ENCODE data around the gene XCL2. TPM values are rescaled to one million over a fixed set of nuclear protein-coding genes. Genes with fewer than 3 reads are reported as not detected.

XCL2 gene
- total and polyA plus RNA-seq, 2 of the 4 experiments (the other 2 are of a cell fraction), result not detected

- dilution Hi-C loops (cut with HindIII; ENCODE audit: low sequenced_read_pairs, unreplicated experiment), result no loop called here
Observed at GRCh38 chr1:168499688-168500049, 44.1 kb downstream of the XCL2 start.

More at GRCh38 chr1:168499688-168500049, 44.1 kb downstream of the XCL2 start:
- peak; percentile 33 for DNase-seq
- H3K18ac ChIP-seq (ENCODE audit: low read depth, low read length), result no peak overlapping the region
- no peaks in the 10 kb centered on the region for H3K27me3 ChIP-seq (ENCODE audit: control insufficient read depth, insufficient read depth, low read length)
- H2BK15ac ChIP-seq (ENCODE audit: low read depth, low read length), result no peak overlapping the region
- TF ChIP-seq RFX5 (IDR thresholded peaks at IDR 0.05; ENCODE audit: low read depth, low read length) (no peak), CEBPB (IDR thresholded peaks at IDR 0.05; ENCODE audit: low read depth, low read length) (no peak), NFE2L2 (IDR thresholded peaks at IDR 0.05; ENCODE audit: low read depth, low read length) (no peak), SMC3 (IDR thresholded peaks at IDR 0.05; ENCODE audit: low read depth, low read length) (no peak), FOS (IDR thresholded peaks at IDR 0.05; ENCODE audit: low read depth, low read length) (no peak), POLR2A (IDR thresholded peaks at IDR 0.05; ENCODE audit: low read depth, low read length) (no peak), MXI1 (IDR thresholded peaks at IDR 0.05; ENCODE audit: borderline replicate concordance, low read depth, low read length) (no peak), RCOR1 (IDR thresholded peaks at IDR 0.05; ENCODE audit: insufficient replicate concordance, low read length) (no peak), ELK1 (IDR thresholded peaks at IDR 0.05; ENCODE audit: borderline replicate concordance, low read depth, low read length) (no peak), MAZ (IDR thresholded peaks at IDR 0.05; ENCODE audit: borderline replicate concordance, low read depth, low read length) (no peak), BHLHE40 (IDR thresholded peaks at IDR 0.05; ENCODE audit: low read depth, low read length) (no peak), CHD1 (IDR thresholded peaks at IDR 0.05; ENCODE audit: low read depth, low read length) (no peak), MAFK (IDR thresholded peaks at IDR 0.05; ENCODE audit: low read depth, low read length) (no peak), RAD21 (IDR thresholded peaks at IDR 0.05; ENCODE audit: low read length) (no peak)
- TF ChIP-seq, protein P1, sequence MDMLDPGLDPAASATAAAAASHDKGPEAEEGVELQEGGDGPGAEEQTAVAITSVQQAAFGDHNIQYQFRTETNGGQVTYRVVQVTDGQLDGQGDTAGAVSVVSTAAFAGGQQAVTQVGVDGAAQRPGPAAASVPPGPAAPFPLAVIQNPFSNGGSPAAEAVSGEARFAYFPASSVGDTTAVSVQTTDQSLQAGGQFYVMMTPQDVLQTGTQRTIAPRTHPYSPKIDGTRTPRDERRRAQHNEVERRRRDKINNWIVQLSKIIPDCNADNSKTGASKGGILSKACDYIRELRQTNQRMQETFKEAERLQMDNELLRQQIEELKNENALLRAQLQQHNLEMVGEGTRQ (IDR thresholded peaks at IDR 0.05; ENCODE audit: low read depth, low read length), result no peak
- TF ChIP-seq, protein P2, sequence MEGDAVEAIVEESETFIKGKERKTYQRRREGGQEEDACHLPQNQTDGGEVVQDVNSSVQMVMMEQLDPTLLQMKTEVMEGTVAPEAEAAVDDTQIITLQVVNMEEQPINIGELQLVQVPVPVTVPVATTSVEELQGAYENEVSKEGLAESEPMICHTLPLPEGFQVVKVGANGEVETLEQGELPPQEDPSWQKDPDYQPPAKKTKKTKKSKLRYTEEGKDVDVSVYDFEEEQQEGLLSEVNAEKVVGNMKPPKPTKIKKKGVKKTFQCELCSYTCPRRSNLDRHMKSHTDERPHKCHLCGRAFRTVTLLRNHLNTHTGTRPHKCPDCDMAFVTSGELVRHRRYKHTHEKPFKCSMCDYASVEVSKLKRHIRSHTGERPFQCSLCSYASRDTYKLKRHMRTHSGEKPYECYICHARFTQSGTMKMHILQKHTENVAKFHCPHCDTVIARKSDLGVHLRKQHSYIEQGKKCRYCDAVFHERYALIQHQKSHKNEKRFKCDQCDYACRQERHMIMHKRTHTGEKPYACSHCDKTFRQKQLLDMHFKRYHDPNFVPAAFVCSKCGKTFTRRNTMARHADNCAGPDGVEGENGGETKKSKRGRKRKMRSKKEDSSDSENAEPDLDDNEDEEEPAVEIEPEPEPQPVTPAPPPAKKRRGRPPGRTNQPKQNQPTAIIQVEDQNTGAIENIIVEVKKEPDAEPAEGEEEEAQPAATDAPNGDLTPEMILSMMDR (conservative IDR thresholded peaks at IDR 0.05; ENCODE audit: low read depth, low read length), result no peak
- ChIA-PET CTCF (interaction anchor here (1.0 kb wide), 1 partner anchor 49 kb away, joined by 3 read pairs; no protein-coding TSS in a partner anchor), POLR2A (ENCODE audit: unreplicated experiment) (no interaction called here)
- H4K91ac ChIP-seq (ENCODE audit: insufficient read depth, low read depth, low read length), result no peak overlapping the region
- H4K8ac ChIP-seq (ENCODE audit: low read depth in 2 of 2, low read length in 2 of 2), result no peak overlapping the region
- H3K36me3 ChIP-seq (ENCODE audit: control insufficient read depth, insufficient read depth, low read length), result no peaks in the 10 kb centered on the region
- no peak overlapping the region for H3K27ac ChIP-seq (ENCODE audit: insufficient read depth, low read length)
- no peak overlapping the region for H3K9ac ChIP-seq (ENCODE audit: low read depth, low read length)
- no peak overlapping the region for H3K4me2 ChIP-seq (ENCODE audit: low read depth, low read length)
- H3K14ac ChIP-seq (replicated peaks; ENCODE audit: low read depth, low read length), result no peak overlapping the region
- H3K56ac ChIP-seq (ENCODE audit: extremely low read depth, insufficient read depth, low read length), result no peak overlapping the region
- no peaks in the 10 kb centered on the region for H3K9me1 ChIP-seq (ENCODE audit: insufficient read depth, low read length)
- no peak overlapping the region for H2BK120ac ChIP-seq (ENCODE audit: low read depth, low read length)
- in situ Hi-C loops (cut with MboI; ENCODE audit: low sequenced_read_pairs) (no loop called here), intact Hi-C loops (cut with micrococcal nuclease) (loop anchor here (2.0 kb wide), 1 partner anchor 29 kb away; no protein-coding TSS in a partner anchor)
- no peaks in the 10 kb centered on the region for H3K9me3 ChIP-seq (ENCODE audit: control insufficient read depth, insufficient read depth, low read length)
- H2AK9ac ChIP-seq (replicated peaks; ENCODE audit: low read depth, low read length, poor library complexity), result no peak overlapping the region
- no peaks in the 10 kb centered on the region for H4K20me1 ChIP-seq (ENCODE audit: insufficient read depth, low read length)
- no peak overlapping the region for H2BK20ac ChIP-seq (ENCODE audit: low read depth, low read length)
- BruUV-seq (replicated peaks), result no TSS peak
- H2BK5ac ChIP-seq (ENCODE audit: low read depth, low read length, poor library complexity, severe bottlenecking), result no peak overlapping the region
- H3K79me1 ChIP-seq (ENCODE audit: low read depth in 1 of 2, low read length in 2 of 2), result no peaks in the 10 kb centered on the region
- no peak overlapping the region for H2AK5ac ChIP-seq (ENCODE audit: low read depth, low read length)
- no CpG with 5 or more reads among the region's 2 CpGs for WGBS, 2 experiments (ENCODE audit: extremely low coverage in 2 of 2, insufficient read length in 1 of 2)
- no peak overlapping the region for H3K4me3 ChIP-seq (ENCODE audit: insufficient read depth, low read depth, low read length)
- no peak overlapping the region for H3K4ac ChIP-seq (ENCODE audit: low read depth, low read length)
- peaks cover 4% of the 10 kb centered on the region; the same call in 1 of the 2 replicates for H3K4me1 ChIP-seq (ENCODE audit: control insufficient read depth, insufficient read depth, low read length)
- no peak overlapping the region for H2AFZ ChIP-seq (replicated peaks; ENCODE audit: low read length, poor library complexity)
- no peak overlapping the region for H4K5ac ChIP-seq (ENCODE audit: low read depth, low read length)
- peak; percentile 72 for ATAC-seq (ENCODE audit: low read depth)
- H3K23ac ChIP-seq (ENCODE audit: low read depth, low read length), result no peak overlapping the region
